ENCODE measurements around the gene DYNC1LI1.
"Not testable (repeated sequence)": the region's sequence is repeated elsewhere in the genome, so short reads cannot be mapped to it uniquely, and the experiment has no call there.

Gene DYNC1LI1

GRCh38 chr3:32531010-32531647, 39.5 kb downstream of the DYNC1LI1 start:
- ChIA-PET CTCF (interaction anchor here (1.0 kb wide), 1 partner anchor 8 kb away, joined by 3 read pairs; no protein-coding TSS in a partner anchor), POLR2A (ENCODE audit: low non-redundant PET) (no interaction called here)
- no peak for TF ChIP-seq CTCF (conservative IDR thresholded peaks at IDR 0.05; ENCODE audit: low read depth)
- DNase-seq (ENCODE audit: low spot score) = no peak
- no peak overlapping the region for H3K27ac ChIP-seq

DNA sequence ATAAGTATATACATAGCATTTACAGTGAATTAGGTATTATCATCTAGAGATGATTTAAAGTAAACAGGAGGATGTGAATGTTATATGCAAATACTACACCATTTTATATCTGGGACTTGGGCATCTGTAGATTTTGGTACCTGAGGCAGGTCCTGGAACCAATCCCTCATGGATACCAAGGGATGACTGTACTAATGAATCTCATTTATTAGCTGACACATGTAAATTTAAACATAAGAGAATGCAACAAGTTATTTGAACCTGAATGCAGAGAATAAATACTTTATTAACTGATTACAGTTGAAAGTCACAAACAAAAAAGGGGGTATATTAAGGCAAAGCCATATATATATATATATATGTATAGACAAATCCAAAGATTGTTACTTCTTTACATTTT, 44.9 kb downstream of the DYNC1LI1 start:
- H3K27ac ChIP-seq = no peak overlapping the region
- TF ChIP-seq CTCF (conservative IDR thresholded peaks at IDR 0.05; ENCODE audit: low read depth) = no peak
- no peak for DNase-seq (ENCODE audit: low spot score)
- CTCF ChIA-PET = no interaction called here
- POLR2A ChIA-PET (ENCODE audit: low non-redundant PET) = no interaction called here

GRCh38 chr3:32522682-32523081, 48.0 kb downstream of the DYNC1LI1 start:
- no peak for TF ChIP-seq CTCF (conservative IDR thresholded peaks at IDR 0.05; ENCODE audit: low read depth)
- POLR2A ChIA-PET (ENCODE audit: low non-redundant PET) = no interaction called here
- CTCF ChIA-PET = no interaction called here
- H3K27ac ChIP-seq = no peak overlapping the region
- no peak for DNase-seq (ENCODE audit: low spot score)

DNA sequence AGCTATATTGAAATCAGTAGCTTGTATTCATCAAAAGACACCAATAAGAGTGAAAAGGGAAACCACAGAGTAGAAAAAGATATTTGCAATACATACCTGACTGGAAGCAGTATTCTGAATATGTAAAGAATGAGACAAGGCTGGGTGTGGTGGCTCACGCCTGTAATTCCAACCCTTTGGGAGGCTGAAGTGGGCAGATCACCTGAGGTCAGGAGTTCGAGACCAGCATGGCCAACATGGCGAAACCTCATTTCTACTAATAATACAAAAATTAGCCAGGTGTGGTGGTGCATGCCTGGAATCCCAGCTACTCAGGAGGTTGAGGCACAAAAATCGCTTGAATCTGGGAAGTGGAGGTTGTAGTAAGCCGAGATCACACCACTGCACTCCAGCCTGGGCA, 51.7 kb downstream of the DYNC1LI1 start:
- CTCF ChIA-PET = interaction anchor here (0.6 kb wide), 1 partner anchor 51 kb away, joined by 4 read pairs; no protein-coding TSS in a partner anchor
- POLR2A ChIA-PET (ENCODE audit: low non-redundant PET); DNase-seq (ENCODE audit: low spot score); H3K27ac ChIP-seq: not testable (repeated sequence)

DNA sequence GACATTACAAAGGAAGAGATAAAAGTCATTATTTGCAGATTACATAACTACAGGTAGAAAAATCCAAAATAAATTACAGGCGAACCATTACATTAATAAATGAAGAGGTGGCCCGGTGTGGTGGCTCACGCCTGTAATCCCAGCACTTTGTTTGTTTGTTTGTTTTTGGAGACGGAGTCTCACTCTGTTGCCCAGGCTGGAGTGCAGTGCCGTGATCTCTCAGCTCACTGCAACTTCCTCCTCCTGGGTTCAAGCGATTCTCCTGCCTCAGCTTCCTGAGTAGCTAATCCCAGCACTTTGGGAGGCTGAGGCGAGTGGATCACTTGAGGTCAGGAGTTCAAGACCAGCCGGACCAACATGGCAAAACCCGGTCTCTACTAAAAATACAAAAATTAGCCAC, 53.9 kb downstream of the DYNC1LI1 start:
- POLR2A ChIA-PET (ENCODE audit: low non-redundant PET); DNase-seq (ENCODE audit: low spot score); H3K27ac ChIP-seq; CTCF ChIA-PET: not testable (repeated sequence)

GRCh38 chr3:32511005-32511404, 59.7 kb downstream of the DYNC1LI1 start:
- POLR2A ChIA-PET (ENCODE audit: low non-redundant PET) = no interaction called here
- H3K27ac ChIP-seq = no peak overlapping the region
- TF ChIP-seq CTCF (conservative IDR thresholded peaks at IDR 0.05; ENCODE audit: low read depth) = no peak
- CTCF ChIA-PET = interaction anchor here (0.6 kb wide), 1 partner anchor 26 kb away, joined by 3 read pairs; no protein-coding TSS in a partner anchor
- no peak for DNase-seq (ENCODE audit: low spot score)

DNA sequence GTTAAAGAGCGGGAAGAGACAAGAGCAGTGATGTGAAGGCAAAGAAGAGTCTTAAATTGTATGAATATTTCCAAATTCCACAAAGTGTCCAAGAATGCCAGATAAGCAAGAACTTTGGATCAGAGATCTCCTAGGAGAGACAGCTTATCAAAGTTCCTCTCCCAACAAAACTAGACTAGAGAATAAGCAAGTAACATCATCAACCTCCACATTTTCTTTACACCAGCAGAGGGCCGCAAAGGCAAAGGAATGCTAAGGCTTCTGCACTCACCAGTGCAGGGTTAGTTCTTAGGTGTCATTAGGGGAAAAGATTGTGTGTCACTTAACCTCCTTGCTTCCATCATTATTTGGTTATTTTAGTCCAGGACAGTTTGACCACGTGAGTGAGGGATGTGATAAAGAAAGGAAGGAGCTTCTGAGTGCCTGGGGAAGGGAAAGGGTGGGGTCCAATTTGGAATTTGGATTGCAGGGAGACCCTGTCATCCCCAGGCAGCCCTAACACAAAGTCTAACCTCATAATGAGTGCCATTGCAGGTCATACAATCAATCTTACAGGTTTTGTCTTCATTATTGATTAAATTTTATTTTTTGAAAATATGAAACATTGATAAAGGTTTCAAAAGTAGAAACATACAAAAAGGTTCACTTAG, 60.5 kb downstream of the DYNC1LI1 start:
- peak; percentile 58 for TF ChIP-seq CTCF (conservative IDR thresholded peaks at IDR 0.05; ENCODE audit: low read depth)
- no peak overlapping the region for H3K27ac ChIP-seq
- ChIA-PET POLR2A (ENCODE audit: low non-redundant PET) (no interaction called here), CTCF (interaction anchor here (0.6 to 0.7 kb wide), 3 partner anchors 14 to 1138 kb away, joined by 3 read pairs; no protein-coding TSS in a partner anchor)
- peak; percentile 57 for DNase-seq (ENCODE audit: low spot score)

Data from RWPE1 (cell line).